Gastroesophageal sphincter (tissue), 4 donors: ENCODE data around the gene TAX1BP3. TPM values are rescaled to one million over a fixed set of nuclear protein-coding genes. Genes with fewer than 3 reads are reported as not detected.

Source experiments
- ATAC-seq: fragments of 150-250 bp; one replicate; pipeline ENCODE4 v1.9.1; 2016; ENCODE audit warnings: mild to moderate bottlenecking, moderate library complexity
- H3K27ac ChIP-seq, 4 donors: fragments of 200-600 bp; sonication (generic) in 3 of 4; 1 replicate in 3 of 4; 2 replicates in 1 of 4; pipeline ENCODE4 v1.5.1; 2016 to 2019
- H3K27me3 ChIP-seq: fragments of 200-600 bp; sonication (generic); one replicate; pipeline ENCODE4 v1.5.1; 2019
- H3K36me3 ChIP-seq, 2 donors: fragments of 200-600 bp; sonication (generic); one replicate each; pipeline ENCODE4 v1.5.1; 2019; ENCODE audit warnings: control low read depth in 1 of 2
- H3K4me1 ChIP-seq, 3 donors: fragments of 200-600 bp; sonication (generic); 1 replicate in 2 of 3; 2 replicates in 1 of 3; pipeline ENCODE4 v1.5.1; 2016 to 2019; ENCODE audit warnings: control low read depth in 2 of 3
- H3K4me3 ChIP-seq, 2 donors: fragments of 200-600 bp; sonication (generic); one replicate each; pipeline ENCODE4 v1.5.1; 2019; ENCODE audit warnings: mild to moderate bottlenecking in 1 of 2, moderate library complexity in 1 of 2
- H3K9me3 ChIP-seq, 3 donors: fragments of 200-600 bp; sonication (generic); one replicate each; pipeline ENCODE4 v1.5.1; 2017 to 2019; ENCODE audit warnings: control low read depth in 2 of 3
- EP300 ChIP-seq: sonication (generic); formaldehyde crosslinking; IDR thresholded peaks from one replicate; pipeline ENCODE4 v1.6.1; 2017; ENCODE audit warnings: antibody characterized with exemption, mild to moderate bottlenecking
- POLR2A ChIP-seq, 2 donors: fragments of 450-650 bp; IDR thresholded peaks; one replicate each; pipeline ENCODE4 v1.6.1; 2017; ENCODE audit warnings: antibody characterized with exemption in 2 of 2, mild to moderate bottlenecking in 2 of 2, moderate library complexity in 1 of 2
- POLR2AphosphoS5 ChIP-seq: sonication (generic); formaldehyde crosslinking; IDR thresholded peaks from one replicate; pipeline ENCODE4 v1.6.1; 2017; ENCODE audit warnings: antibody characterized with exemption
- WGBS, 2 donors: methylation state at CpG; one replicate each; pipeline ENCODE4 v1.1.5; 2018; ENCODE audit warnings: low coverage in 1 of 2; 5-methylcytosine and 5-hydroxymethylcytosine counted together
- total RNA-seq, 4 donors: library from RNA; depleted of rRNA; stranded (reverse); fragments of >200 nt; gene quantifications; one replicate each; pipeline ENCODE4 v1.1.0, GENCODE V29; 2016
- TF ChIP-seq, protein P1 (sequence below), 4 experiments: fragments of 200-600 bp in 2 of 4; fragments of 450-650 bp in 2 of 4; sonication (generic) in 1 of 4; IDR thresholded peaks; one replicate each; pipeline ENCODE4 v1.5.1; 2017 to 2019; ENCODE audit warnings: antibody characterized with exemption in 4 of 4, mild to moderate bottlenecking in 2 of 4, moderate library complexity in 2 of 4

The TAX1BP3 gene
- total RNA-seq, 4 donors from 2014 or later, result 98.5 to 172 (median 109) TPM

DNA sequence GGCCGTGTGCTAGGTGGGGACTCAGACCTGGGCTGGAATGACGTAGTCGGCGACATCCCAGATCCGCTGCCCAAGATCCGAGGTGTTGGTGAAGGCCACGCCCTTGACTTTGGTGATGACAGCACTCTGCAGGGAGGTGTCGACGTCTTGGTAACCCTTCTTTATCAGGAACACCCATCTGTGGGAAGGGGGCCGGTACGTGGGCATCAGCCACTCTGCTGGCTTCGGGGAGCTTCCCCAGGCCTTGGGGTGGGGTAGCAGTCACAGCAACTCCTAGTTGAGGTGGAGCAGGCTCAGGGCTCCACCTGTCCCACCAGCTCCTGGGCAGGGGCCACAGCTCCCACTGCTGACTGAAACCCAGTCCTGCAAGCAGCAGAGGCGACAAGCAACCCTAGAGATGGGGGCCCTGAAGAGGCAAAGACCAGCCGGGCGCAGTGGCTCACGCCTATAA lies 23.3 kb upstream of the TAX1BP3 start:
- ATAC-seq, result no peak
- Histone ChIP-seq H3K4me3 (no peak overlapping the region), H3K36me3 (no peaks in the 10 kb centered on the region), H3K27me3 (peaks cover 83% of the 10 kb centered on the region), H3K9me3 (no peaks in the 10 kb centered on the region), H3K27ac (no peak overlapping the region), H3K4me1 (peaks cover 0 to 22% (median 9%) of the 10 kb centered on the region in 3 donors)
- no CpG with 5 or more reads among the region's 16 CpGs for WGBS, 2 donors
- TF ChIP-seq POLR2AphosphoS5, result no peak
- TF ChIP-seq, protein P1, sequence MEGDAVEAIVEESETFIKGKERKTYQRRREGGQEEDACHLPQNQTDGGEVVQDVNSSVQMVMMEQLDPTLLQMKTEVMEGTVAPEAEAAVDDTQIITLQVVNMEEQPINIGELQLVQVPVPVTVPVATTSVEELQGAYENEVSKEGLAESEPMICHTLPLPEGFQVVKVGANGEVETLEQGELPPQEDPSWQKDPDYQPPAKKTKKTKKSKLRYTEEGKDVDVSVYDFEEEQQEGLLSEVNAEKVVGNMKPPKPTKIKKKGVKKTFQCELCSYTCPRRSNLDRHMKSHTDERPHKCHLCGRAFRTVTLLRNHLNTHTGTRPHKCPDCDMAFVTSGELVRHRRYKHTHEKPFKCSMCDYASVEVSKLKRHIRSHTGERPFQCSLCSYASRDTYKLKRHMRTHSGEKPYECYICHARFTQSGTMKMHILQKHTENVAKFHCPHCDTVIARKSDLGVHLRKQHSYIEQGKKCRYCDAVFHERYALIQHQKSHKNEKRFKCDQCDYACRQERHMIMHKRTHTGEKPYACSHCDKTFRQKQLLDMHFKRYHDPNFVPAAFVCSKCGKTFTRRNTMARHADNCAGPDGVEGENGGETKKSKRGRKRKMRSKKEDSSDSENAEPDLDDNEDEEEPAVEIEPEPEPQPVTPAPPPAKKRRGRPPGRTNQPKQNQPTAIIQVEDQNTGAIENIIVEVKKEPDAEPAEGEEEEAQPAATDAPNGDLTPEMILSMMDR (IDR thresholded peaks at IDR 0.05), result no peak
- no peak for TF ChIP-seq POLR2A (IDR thresholded peaks at IDR 0.05)
- TF ChIP-seq EP300, result no peak

DNA sequence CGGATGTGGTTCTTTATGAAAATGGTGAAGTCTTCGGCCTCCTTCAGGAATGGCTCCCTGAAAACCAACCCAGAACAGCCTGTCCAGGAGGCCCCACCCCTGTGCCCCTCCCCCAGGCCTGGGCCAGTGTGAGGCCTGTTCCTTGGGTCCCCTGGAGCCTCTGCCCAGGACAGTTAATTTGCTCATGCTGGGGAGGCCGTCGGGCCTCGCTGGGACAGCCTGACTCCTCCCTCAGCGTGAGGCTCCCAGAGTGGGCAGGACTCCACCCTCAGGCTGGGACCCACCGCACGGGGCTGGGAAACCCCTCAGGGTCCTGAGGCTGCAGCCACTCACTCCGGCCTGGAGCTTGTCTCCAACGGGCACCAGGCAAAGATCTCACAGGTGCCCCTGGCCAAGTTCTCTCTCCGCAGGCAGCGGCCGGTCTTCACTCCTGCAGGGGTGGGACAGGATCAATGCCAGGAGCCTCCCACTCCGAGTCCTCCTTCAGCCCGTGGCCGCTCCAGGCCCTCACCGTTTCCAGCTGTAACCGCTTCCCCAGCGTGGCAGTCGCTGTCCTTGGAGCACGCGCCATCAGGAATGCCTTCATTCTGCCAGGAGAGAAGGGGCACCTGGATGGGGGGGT lies 21.8 kb upstream of the TAX1BP3 start:
- H3K9me3 ChIP-seq, result no peaks in the 10 kb centered on the region
- H3K4me1 ChIP-seq, result peaks cover 0 to 8% (median 3%) of the 10 kb centered on the region in 3 donors
- H3K27ac ChIP-seq, result no peak overlapping the region
- no peaks in the 10 kb centered on the region for H3K36me3 ChIP-seq
- 82 to 100% methylated on average over 1 to 2 of the region's 22 CpGs for WGBS, 2 donors
- TF ChIP-seq, protein P1 (IDR thresholded peaks at IDR 0.05), result no peak
- TF ChIP-seq POLR2AphosphoS5, result no peak
- TF ChIP-seq POLR2A (IDR thresholded peaks at IDR 0.05), result no peak
- no peak for TF ChIP-seq EP300
- peaks cover 72% of the 10 kb centered on the region for H3K27me3 ChIP-seq
- no peak overlapping the region for H3K4me3 ChIP-seq
- ATAC-seq, result no peak

DNA sequence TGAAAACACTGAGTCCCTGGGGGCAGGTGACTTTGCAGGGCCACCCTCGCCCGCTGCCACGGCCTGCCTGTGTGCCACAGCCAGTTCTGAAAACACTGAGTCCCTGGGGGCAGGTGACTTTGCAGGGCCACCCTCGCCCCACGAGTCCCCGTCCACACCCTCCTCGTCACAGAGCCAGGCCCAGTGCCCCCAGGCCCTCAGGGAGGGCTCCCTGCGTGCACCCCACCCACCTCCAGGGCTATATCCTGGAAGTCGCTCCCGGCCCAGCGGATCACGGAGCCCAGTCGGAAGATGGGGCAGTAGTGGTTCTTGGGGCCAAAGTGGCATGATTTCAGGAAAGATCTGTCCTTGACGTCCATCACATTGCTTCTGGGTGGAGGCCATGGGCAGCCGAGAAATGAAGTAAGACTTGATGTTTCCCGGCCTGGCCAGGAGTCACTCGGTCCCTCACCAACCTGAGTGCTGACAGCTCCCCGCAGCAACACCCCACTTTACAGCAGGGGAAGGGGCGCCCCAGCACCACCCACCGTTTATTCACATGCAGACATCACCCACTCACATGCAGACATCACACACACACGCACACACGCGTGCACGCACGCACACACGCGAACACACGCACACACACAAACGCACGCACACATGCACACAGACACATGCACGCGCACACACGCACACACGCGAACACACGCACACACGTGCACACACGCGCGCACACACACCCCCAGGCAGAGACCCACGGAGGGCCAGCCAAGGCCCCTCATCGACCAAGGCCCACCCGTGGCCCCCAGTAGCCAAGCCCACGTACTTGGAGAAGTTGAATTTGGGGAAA lies 21.1 kb upstream of the TAX1BP3 start:
- TF ChIP-seq POLR2AphosphoS5, result no peak
- TF ChIP-seq, protein P1 (IDR thresholded peaks at IDR 0.05), result no peak
- TF ChIP-seq EP300, result no peak
- no peak for TF ChIP-seq POLR2A (IDR thresholded peaks at IDR 0.05)
- H3K27me3 ChIP-seq, result peaks cover 72% of the 10 kb centered on the region
- H3K4me1 ChIP-seq, result peaks cover 0 to under 1% (median 0%) of the 10 kb centered on the region in 3 donors
- ATAC-seq, result no peak
- WGBS, 2 donors, result 39 to 87% methylated on average over 8 to 11 of the region's 44 CpGs
- no peak overlapping the region for H3K27ac ChIP-seq
- no peaks in the 10 kb centered on the region for H3K36me3 ChIP-seq
- no peak overlapping the region for H3K4me3 ChIP-seq
- H3K9me3 ChIP-seq, result no peaks in the 10 kb centered on the region

DNA sequence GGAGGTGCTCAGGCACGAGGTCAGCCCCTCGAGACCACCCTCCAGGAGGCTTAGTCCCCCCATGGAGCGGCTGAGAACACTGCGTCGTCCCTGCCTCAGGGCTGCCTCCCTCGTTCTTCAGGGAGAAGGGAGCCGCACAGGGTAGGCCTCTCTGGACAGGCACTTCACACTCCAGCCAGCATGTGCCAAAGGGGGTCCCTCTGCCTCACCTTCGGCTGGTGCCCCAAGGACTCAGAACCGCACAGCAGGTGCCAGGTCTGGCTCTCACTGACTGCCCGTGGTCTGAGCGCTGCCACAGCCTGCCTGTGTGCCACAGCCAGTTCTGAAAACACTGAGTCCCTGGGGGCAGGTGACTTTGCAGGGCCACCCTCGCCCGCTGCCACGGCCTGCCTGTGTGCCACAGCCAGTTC lies 20.5 kb upstream of the TAX1BP3 start:
- WGBS, 2 donors, result 40% methylated on average over 1 of the region's 14 CpGs; no CpG with 5 or more reads in 1 of the 2 donors
- Histone ChIP-seq H3K27ac (no peak overlapping the region), H3K4me1 (no peaks in the 10 kb centered on the region), H3K4me3 (no peak overlapping the region), H3K9me3 (no peaks in the 10 kb centered on the region), H3K36me3 (no peaks in the 10 kb centered on the region), H3K27me3 (peaks cover 72% of the 10 kb centered on the region)
- no peak for TF ChIP-seq EP300
- TF ChIP-seq POLR2A (IDR thresholded peaks at IDR 0.05), result no peak
- no peak for TF ChIP-seq POLR2AphosphoS5
- TF ChIP-seq, protein P1 (IDR thresholded peaks at IDR 0.05), result no peak
- ATAC-seq, result no peak
